ENCODE results near the gene MED12. TPM values are rescaled to one million over a fixed set of nuclear protein-coding genes. Genes with fewer than 3 reads are reported as not detected.

MED12 gene
- total RNA-seq, 1 donor from 2014 or later = 65.1 TPM

DNA sequence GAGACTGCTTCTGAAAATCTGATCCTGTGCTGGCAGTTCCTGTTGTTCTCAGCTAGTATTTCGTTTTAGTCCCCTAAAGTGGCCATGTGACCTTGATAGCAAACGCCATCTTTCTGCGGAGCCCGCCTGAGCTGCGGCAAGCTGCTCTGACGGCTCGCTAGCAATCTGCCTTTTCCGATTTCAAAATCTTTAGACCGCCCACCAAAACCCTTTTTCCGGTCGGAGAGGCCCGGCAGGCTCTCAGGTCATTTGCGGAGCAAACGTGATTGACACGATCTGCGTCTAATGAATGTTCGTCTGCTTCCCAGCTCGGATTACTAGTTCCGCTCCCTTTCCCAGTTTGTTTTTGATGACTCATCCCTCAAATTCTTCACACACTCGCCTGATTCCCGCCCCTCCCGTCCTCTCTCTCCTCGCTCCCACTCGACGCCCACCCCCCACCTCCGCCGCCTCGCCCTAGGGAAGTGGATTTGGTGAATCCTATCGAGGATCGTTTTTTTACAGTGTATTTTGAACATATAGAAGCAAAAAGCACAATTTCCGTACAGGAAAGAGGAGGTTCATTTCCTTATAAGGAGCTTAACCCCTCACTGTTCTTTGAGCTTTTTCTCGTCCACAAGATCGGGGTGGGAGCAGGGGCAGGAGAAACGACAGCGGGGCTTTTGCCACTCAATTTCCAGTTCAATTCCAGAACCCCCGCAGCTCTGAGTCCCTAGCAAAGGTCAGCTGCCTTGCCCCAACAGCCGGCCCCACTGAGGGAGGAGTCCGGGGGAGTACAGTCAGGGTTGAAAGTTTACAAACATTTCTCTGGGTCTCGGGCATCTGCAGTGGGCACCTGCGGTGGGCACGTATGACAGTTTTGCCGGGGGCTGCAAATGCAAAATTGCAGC, 63.8 kb downstream of the MED12 start:
- intact Hi-C loops (cut with DNase I) = no loop called here
- ATAC-seq (peak; percentile 96), DNase-seq (ENCODE audit: low spot score) (peak; percentile 87)

DNA sequence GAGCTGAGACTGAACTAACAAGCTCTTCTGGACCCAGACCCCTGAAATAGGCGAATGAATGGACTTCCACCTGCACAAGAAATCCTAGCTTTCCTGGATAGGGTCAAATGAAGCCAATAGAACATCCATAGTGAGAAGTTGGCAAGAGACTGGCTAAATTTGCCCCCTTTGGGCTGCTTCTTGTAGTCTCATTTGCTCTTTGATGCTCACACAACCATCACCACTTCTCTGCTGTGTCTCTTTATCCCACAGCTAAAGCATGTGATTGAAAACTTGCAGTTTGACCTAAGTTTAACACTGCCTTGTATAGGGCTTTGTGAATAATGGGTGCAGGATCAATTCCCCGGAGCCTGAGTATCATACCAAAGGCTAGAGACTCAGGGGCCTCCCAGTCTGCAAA, 64.5 kb downstream of the MED12 start:
- DNase-seq (ENCODE audit: low spot score) = no peak
- intact Hi-C loops (cut with DNase I) = no loop called here
- no peak for ATAC-seq

DNA sequence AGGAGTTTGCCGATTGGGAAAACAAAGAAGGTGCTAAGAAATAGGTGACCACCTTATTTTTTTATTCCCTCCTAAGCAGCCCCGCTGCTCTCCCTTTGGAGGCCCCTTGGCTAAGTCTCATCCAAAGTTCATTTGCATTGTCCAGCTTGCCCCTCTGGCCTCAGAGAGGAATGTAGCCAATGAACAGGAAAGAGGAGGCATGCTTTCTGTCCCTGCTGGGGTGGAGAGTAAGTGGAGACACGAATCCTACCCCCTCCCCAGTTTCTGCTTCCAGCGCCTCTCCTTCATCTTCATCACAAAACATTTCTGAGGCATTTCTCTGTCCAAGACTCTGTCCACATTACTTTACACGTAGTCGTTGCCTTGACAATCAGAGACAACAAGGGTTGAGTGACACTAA, 64.9 kb downstream of the MED12 start:
- ATAC-seq = no peak
- no peak for DNase-seq (ENCODE audit: low spot score)
- intact Hi-C loops (cut with DNase I) = no loop called here

DNA sequence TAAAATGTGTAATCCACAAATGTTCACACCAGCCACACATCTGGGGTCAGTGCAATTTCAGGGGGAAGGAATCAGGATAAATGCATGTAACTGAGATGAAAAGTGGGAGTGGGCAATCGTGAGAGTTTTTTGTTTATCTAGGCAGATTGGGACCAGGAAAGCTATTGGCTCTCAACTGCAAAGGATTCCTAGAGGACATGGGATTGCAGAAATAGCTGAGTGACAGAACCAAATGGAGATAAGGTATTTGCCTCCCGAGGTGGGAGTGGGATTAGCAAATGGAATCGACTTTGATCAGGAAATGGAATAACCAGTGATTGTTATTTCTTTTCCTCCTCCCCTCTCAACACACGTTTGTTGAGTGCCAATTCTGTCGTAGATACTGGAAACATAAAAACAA, 65.7 kb downstream of the MED12 start:
- intact Hi-C loops (cut with DNase I) = no loop called here
- DNase-seq (ENCODE audit: low spot score) (no peak), ATAC-seq (no peak)

DNA sequence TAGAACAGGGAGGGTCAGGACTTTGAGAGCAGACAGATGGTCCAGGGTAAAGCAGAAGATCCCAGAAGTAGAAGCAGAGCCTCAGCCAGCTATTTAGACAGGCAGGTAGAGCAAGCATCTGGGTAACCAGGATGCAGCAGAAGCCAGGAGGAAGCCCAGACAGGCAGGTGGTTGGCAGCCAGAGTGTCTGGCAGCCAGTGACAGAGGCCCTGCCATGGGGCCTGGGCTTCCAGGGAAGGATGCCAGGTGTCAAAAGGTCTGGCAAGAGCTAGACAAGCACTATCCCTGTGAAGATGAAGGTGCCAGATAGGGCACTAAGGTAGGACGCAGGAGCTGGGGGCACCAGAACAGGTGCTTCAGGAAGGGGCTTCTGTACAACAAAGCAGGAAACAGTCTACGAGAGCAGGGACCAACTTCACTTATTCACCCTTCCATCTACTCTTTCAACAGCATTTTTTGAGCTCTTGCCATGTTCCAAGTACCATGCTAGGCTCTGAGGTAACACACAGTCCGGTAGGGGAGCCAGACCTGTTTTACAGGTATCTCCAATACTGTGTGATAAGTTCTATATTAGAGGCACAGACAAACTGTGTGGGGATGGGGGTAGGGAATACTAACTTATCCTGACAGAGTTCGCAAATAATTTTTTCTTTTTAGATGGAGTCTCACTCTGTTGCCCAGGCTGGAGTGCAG, 66.6 kb downstream of the MED12 start:
- intact Hi-C loops (cut with DNase I) = no loop called here
- no peak for ATAC-seq
- no peak for DNase-seq (ENCODE audit: low spot score)

DNA sequence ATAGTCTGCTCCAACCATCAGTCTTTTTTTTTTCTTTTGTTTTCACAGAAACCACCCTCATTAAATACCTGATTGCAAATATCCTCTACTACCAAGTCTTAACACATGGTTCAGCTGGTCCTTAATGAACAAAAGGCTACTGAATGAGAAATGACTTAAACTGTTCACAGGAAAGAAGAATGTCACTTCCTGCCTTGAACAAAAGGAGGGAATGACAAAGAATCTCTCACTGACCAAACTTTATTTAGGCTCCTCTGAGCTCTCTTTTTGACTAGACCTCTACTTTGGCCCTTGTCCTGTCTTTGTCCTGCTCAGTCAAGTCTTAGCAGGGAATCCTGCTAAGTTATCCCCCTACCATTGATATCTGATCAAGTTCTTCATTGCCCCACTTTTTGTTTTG, 72.9 kb downstream of the MED12 start:
- intact Hi-C loops (cut with DNase I) = no loop called here
- DNase-seq (ENCODE audit: low spot score) (no peak), ATAC-seq (no peak)

Other genes with a start within 250 kb of the MED12 start
- gene TEX11, start 209.9 kb upstream of the MED12 start, total RNA-seq = not detected
- 0.31 TPM for gene SLC7A3, start 187.5 kb upstream of the MED12 start, total RNA-seq
- 65.6 TPM for gene SNX12, start 50.3 kb upstream of the MED12 start, total RNA-seq
- 61.6 TPM for gene FOXO4, start 22.7 kb upstream of the MED12 start, total RNA-seq
- gene CXorf65, start 11.9 kb upstream of the MED12 start, total RNA-seq = not detected
- gene IL2RG, start 7.0 kb upstream of the MED12 start, total RNA-seq = 9.9 TPM
- 20.6 TPM for gene NLGN3, start 26.2 kb downstream of the MED12 start, total RNA-seq
- 17.5 TPM for gene GJB1, start 104.6 kb downstream of the MED12 start, total RNA-seq
- gene ZMYM3, start 135.5 kb downstream of the MED12 start, total RNA-seq = 28.8 TPM
- 187 TPM for gene NONO, start 165.0 kb downstream of the MED12 start, total RNA-seq
- gene ITGB1BP2, start 183.2 kb downstream of the MED12 start, total RNA-seq = 1.8 TPM
- gene TAF1, start 247.8 kb downstream of the MED12 start, total RNA-seq = 57.4 TPM

Data from sciatic nerve (tissue), 2 donors.